Left ventricle myocardium inferior (tissue), 1 donor: ENCODE results near the gene LRRC63. TPM values are rescaled to one million over a fixed set of nuclear protein-coding genes. Genes with fewer than 3 reads are reported as not detected.

Source experiments
- DNase-seq: peaks from one replicate; pipeline ENCODE4 v3.0.0-alpha.2; 2020
- H3K27ac ChIP-seq: fragments of 200-600 bp; replicated peaks from 2 replicates; pipeline ENCODE4 v1.8.0; 2021
- H3K27me3 ChIP-seq: fragments of 200-600 bp; 2 replicates; pipeline ENCODE4 v1.8.0; 2021; ENCODE audit warnings: low read depth
- H3K36me3 ChIP-seq: fragments of 200-600 bp; 2 replicates; pipeline ENCODE4 v1.8.0; 2021
- H3K4me1 ChIP-seq: fragments of 200-600 bp; 2 replicates; pipeline ENCODE4 v1.8.0; 2021
- H3K4me3 ChIP-seq: fragments of 200-600 bp; 2 replicates; pipeline ENCODE4 v1.8.0; 2021; ENCODE audit warnings: mild to moderate bottlenecking, moderate library complexity
- H3K9me3 ChIP-seq: fragments of 200-600 bp; replicated peaks from 2 replicates; pipeline ENCODE4 v1.8.0; 2021
- CTCF ChIP-seq: fragments of 200-600 bp; IDR thresholded peaks from 2 replicates; pipeline ENCODE4 v1.8.0; 2021; ENCODE audit warnings: antibody characterized with exemption, mild to moderate bottlenecking, borderline replicate concordance
- intact Hi-C: fragments of 100-400 bp; cut with micrococcal nuclease; formaldehyde crosslinking; loops from one replicate; pipeline ENCODE4 v1.11.0; 2022
- total RNA-seq: library from RNA; stranded (reverse); fragmentation: NEBNext Ultra II Directional; extraction: Animal tissue kit (Norgen Biotek cat#: 25700); gene quantifications from one replicate; pipeline ENCODE4 v1.2.1, GENCODE V29; 2021
- donor health status: DM: no; HTN: yes; CAD: no; lungs with severe emphysema.

The LRRC63 gene
- total RNA-seq, 1 donor from 2014 or later, result not detected

DNA sequence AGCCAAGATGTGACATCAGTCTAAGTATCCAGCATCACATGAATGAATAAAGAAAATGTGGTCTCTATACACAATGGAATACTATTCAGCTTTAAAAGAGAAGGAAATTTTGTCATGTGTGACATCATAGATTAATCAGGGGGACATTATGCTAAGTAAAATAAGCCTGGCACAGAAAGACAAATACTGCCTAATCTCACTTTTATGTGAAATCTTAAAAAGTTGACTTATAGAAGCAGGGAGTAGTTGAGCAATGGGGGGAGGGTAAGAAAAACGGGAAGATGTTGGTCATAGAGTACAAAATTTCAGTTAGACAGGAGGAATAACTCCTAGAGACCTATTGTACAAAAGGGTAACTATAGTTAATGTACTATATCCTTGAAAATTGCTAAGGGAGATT lies 19.3 kb upstream of the LRRC63 start:
- intact Hi-C loops, result no loop called here
- Histone ChIP-seq H3K4me3 (no peak overlapping the region), H3K27me3 (no peaks in the 10 kb centered on the region), H3K4me1 (no peaks in the 10 kb centered on the region), H3K27ac (no peak overlapping the region), H3K36me3 (no peaks in the 10 kb centered on the region), H3K9me3 (no peaks in the 10 kb centered on the region)
- no peak for TF ChIP-seq CTCF
- no peak for DNase-seq

DNA sequence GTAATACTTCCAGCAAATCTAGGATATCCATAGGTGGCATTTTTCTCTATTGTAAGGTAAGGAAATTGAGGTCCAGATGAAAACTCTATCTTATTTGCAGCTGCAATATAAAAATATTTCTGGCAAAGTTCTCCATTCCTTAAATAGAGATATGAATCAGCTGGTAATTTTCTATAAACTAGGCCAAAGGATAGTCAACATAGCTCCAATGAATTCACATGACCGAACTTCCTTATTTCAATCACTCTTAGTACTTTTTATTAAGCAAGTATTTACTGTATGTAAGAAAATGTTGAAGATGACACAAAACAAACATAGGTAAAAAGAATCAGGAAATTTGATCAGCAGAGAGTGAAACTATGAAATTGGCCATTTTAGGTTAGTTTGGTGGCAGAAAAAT lies 16.7 kb upstream of the LRRC63 start:
- no peaks in the 10 kb centered on the region for H3K36me3 ChIP-seq
- H3K27me3 ChIP-seq, result no peaks in the 10 kb centered on the region
- no peaks in the 10 kb centered on the region for H3K4me1 ChIP-seq
- no peak overlapping the region for H3K4me3 ChIP-seq
- H3K9me3 ChIP-seq, result no peaks in the 10 kb centered on the region
- TF ChIP-seq CTCF, result no peak
- intact Hi-C loops, result no loop called here
- DNase-seq, result no peak
- H3K27ac ChIP-seq, result no peak overlapping the region

DNA sequence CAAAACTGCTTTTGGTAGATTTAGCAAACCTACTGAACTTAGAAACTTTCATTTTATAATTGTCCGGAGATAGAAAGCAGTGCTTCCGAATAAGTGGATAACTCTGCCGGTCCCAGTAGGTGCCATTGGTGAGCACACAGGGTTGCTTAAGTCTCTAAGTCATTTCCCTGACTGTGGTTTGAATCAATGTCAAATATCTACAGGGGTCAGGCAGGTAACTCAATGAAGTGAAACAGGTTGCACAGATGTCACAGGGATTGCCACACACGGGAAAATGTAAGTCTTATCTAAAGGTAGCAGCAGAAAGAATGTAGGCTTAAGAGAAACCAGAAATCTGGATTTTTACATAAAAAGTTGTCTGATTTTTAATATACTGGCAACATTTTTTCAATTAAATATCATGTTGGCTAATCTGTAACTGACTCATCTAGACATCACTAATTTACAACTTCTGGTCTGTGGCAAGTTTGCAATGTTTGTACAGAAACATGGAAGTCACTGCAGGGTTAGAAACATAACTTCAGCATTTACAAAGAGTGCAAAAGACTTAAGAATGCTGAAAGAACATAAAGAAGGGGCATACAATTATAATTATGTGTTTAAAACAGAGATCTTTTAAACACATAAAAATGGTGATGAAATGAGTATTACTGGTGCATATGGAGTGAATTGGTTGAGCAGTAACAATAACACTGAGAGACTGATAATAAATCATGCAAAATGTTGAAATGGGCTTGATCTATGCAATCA lies 14.3 kb upstream of the LRRC63 start:
- H3K4me1 ChIP-seq, result no peaks in the 10 kb centered on the region
- DNase-seq, result no peak
- no peaks in the 10 kb centered on the region for H3K27me3 ChIP-seq
- H3K4me3 ChIP-seq, result no peak overlapping the region
- intact Hi-C loops, result no loop called here
- H3K9me3 ChIP-seq, result no peaks in the 10 kb centered on the region
- no peak for TF ChIP-seq CTCF
- no peaks in the 10 kb centered on the region for H3K36me3 ChIP-seq
- H3K27ac ChIP-seq, result no peak overlapping the region

DNA sequence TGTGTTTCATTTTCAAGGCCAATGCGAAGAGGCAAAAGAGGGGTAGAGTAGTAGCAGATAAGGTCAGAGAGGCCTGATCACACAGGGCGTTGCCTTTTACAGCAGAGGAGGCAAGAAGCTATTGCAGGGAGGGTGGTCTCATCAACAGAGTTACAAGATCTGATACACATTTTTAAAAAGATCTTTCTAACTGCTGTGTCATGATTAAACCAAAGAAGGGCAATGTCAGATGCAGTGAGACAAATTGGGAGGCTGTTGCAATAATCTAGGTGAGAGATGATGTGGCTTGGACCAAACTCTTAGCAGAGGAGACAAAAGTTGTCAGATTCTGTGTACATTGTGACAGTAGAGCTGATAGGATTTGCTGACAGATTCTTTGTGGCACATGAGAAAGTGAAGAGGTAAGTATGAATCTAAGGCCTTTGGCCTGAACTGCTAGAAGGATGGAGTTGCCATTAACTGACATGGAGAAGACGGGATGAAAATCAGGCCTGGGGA lies 13.0 kb upstream of the LRRC63 start:
- no peak for TF ChIP-seq CTCF
- Histone ChIP-seq H3K4me1 (no peaks in the 10 kb centered on the region), H3K36me3 (no peaks in the 10 kb centered on the region), H3K27ac (no peak overlapping the region), H3K4me3 (no peak overlapping the region), H3K9me3 (no peaks in the 10 kb centered on the region), H3K27me3 (peaks cover under 1% of the 10 kb centered on the region)
- DNase-seq, result no peak
- intact Hi-C loops, result no loop called here

GRCh38 chr13:46202188-46202795 lies 9.4 kb upstream of the LRRC63 start:
- Histone ChIP-seq H3K27ac (no peak overlapping the region), H3K4me3 (no peak overlapping the region), H3K4me1 (no peaks in the 10 kb centered on the region), H3K9me3 (no peaks in the 10 kb centered on the region), H3K27me3 (peaks cover 9% of the 10 kb centered on the region), H3K36me3 (no peaks in the 10 kb centered on the region)
- no peak for DNase-seq
- no peak for TF ChIP-seq CTCF
- intact Hi-C loops, result no loop called here
